Fibroblast of lung (primary cell): ENCODE measurements around the gene CMTR1. TPM values are rescaled to one million over a fixed set of nuclear protein-coding genes. Genes with fewer than 3 reads are reported as not detected.

ENCODE experiments used
- DNase-seq, 2 donors: peaks; one replicate each; pipeline versions ENCODE4 v3.0.0 to v3.0.0-alpha.2; 2010; ENCODE audit warnings: low read depth in 2 of 2
- H2AFZ ChIP-seq: 2 replicates; pipeline ENCODE4 v1.5.1; 2012; ENCODE audit warnings: low read length, control low read depth, inconsistent platforms
- H3K27ac ChIP-seq: 2 replicates; pipeline ENCODE4 v1.5.1; 2011; ENCODE audit warnings: low read length, control low read depth; ENCODE audit not compliant: insufficient read depth
- H3K27me3 ChIP-seq: 2 replicates; pipeline ENCODE4 v1.5.1; 2011; ENCODE audit warnings: mild to moderate bottlenecking, low read length; ENCODE audit not compliant: control insufficient read depth, insufficient read depth
- H3K36me3 ChIP-seq: 2 replicates; pipeline ENCODE4 v1.5.1; 2011; ENCODE audit warnings: low read length; ENCODE audit not compliant: control insufficient read depth, insufficient read depth
- H3K4me1 ChIP-seq: 2 replicates; pipeline ENCODE4 v1.5.1; 2011; ENCODE audit warnings: low read length; ENCODE audit not compliant: control insufficient read depth, insufficient read depth; ENCODE audit errors: extremely low read depth
- H3K4me2 ChIP-seq: 2 replicates; pipeline ENCODE4 v1.5.1; 2011; ENCODE audit warnings: low read length, control low read depth; ENCODE audit not compliant: insufficient read depth; ENCODE audit errors: extremely low read depth
- H3K4me3 ChIP-seq, 4 experiments: fragments of 200-600 bp in 1 of 4; sonication (generic) in 1 of 4; replicated peaks in 1 of 4; 2 replicates each; pipeline ENCODE4 v1.5.1; 2011 to 2016; ENCODE audit warnings: low read length in 4 of 4, low read depth in 3 of 4, mild to moderate bottlenecking in 3 of 4, control low read depth in 2 of 4, inconsistent platforms in 1 of 4, mixed read lengths in 1 of 4; ENCODE audit not compliant: insufficient read depth in 1 of 4; ENCODE audit errors: control extremely low read depth in 1 of 4
- H3K79me2 ChIP-seq: 2 replicates; pipeline ENCODE4 v1.5.1; 2012; ENCODE audit warnings: mild to moderate bottlenecking, low read length, inconsistent platforms; ENCODE audit not compliant: control insufficient read depth, insufficient read depth
- H3K9ac ChIP-seq: 2 replicates; pipeline ENCODE4 v1.5.1; 2011; ENCODE audit warnings: mild to moderate bottlenecking, low read length, control low read depth; ENCODE audit not compliant: insufficient read depth
- H3K9me3 ChIP-seq: 2 replicates; pipeline ENCODE4 v1.5.1; 2012; ENCODE audit warnings: low read depth, low read length; ENCODE audit not compliant: control insufficient read depth, insufficient read depth
- H4K20me1 ChIP-seq: 2 replicates; pipeline ENCODE4 v1.5.1; 2011; ENCODE audit warnings: low read length; ENCODE audit not compliant: control insufficient read depth, insufficient read depth; ENCODE audit errors: extremely low read depth
- EZH2 ChIP-seq: IDR thresholded peaks from 2 replicates; pipeline ENCODE4 v1.5.1; 2012; ENCODE audit warnings: low read length, control low read depth, mild to moderate bottlenecking; ENCODE audit errors: missing control alignments
- polyA plus RNA-seq, 2 donors: library from polyadenylated mRNA; depleted of rRNA in 1 of 2; stranded (reverse) in 1 of 2; unstranded in 1 of 2; fragments of >200 nt; gene quantifications; 2 replicates each; pipeline ENCODE4 v1.2.1, GENCODE V29; 2011 to 2012; ENCODE audit warnings: missing spikeins in 1 of 2
- total RNA-seq: library from RNA; depleted of rRNA; stranded (reverse); fragments of >200 nt; gene quantifications from 2 replicates; pipeline ENCODE4 v1.2.1, GENCODE V29; 2014
- TF ChIP-seq, protein P1 (sequence below), 2 donors: IDR thresholded peaks in 1 of 2; conservative IDR thresholded peaks in 1 of 2; 1 replicate in 1 of 2; 2 replicates in 1 of 2; pipeline ENCODE4 v1.5.1; 2011 to 2012; ENCODE audit warnings: low read length in 2 of 2, control low read depth in 1 of 2, inconsistent platforms in 1 of 2, low read depth in 1 of 2, mild to moderate bottlenecking in 1 of 2

The CMTR1 gene
- total and polyA plus RNA-seq, 2 donors (not counting 1 experiment from before 2014, with no cell fraction given), result 27.0 to 44.8 TPM

DNA sequence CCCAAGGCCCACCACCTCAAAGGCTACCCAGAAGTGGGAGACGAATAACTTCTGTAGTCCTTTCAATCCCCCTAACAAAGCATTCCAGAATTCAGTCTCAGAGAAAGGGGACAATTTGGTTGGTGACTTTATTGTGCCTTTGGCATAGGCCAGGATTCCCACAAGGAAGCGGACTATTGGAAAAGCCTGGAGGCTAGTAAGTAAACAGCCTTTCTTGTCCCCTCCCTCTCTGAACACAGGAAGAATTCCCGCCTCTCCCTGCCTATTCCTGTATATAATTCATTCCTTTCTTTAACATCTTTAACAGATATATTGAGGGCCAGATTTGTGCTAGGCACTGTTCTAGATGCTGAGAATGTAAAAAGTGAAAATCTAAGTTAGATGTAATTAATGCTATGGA, 43.2 kb upstream of the CMTR1 start:
- Histone ChIP-seq H2AFZ (no peak overlapping the region), H4K20me1 (no peaks in the 10 kb centered on the region), H3K36me3 (peaks cover 5% of the 10 kb centered on the region), H3K79me2 (no peaks in the 10 kb centered on the region), H3K4me3 (no peak overlapping the region), H3K9me3 (no peaks in the 10 kb centered on the region), H3K27me3 (no peaks in the 10 kb centered on the region), H3K4me2 (no peak overlapping the region), H3K4me1 (no peaks in the 10 kb centered on the region), H3K9ac (no peak overlapping the region), H3K27ac (no peak overlapping the region)
- TF ChIP-seq EZH2, result no peak
- TF ChIP-seq, protein P1, sequence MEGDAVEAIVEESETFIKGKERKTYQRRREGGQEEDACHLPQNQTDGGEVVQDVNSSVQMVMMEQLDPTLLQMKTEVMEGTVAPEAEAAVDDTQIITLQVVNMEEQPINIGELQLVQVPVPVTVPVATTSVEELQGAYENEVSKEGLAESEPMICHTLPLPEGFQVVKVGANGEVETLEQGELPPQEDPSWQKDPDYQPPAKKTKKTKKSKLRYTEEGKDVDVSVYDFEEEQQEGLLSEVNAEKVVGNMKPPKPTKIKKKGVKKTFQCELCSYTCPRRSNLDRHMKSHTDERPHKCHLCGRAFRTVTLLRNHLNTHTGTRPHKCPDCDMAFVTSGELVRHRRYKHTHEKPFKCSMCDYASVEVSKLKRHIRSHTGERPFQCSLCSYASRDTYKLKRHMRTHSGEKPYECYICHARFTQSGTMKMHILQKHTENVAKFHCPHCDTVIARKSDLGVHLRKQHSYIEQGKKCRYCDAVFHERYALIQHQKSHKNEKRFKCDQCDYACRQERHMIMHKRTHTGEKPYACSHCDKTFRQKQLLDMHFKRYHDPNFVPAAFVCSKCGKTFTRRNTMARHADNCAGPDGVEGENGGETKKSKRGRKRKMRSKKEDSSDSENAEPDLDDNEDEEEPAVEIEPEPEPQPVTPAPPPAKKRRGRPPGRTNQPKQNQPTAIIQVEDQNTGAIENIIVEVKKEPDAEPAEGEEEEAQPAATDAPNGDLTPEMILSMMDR (conservative IDR thresholded peaks at IDR 0.05 in 1 of 2, IDR thresholded peaks at IDR 0.05 in 1 of 2; ENCODE audit: low read depth in 1 of 2, low read length in 2 of 2), result no peak
- DNase-seq, result no peak

DNA sequence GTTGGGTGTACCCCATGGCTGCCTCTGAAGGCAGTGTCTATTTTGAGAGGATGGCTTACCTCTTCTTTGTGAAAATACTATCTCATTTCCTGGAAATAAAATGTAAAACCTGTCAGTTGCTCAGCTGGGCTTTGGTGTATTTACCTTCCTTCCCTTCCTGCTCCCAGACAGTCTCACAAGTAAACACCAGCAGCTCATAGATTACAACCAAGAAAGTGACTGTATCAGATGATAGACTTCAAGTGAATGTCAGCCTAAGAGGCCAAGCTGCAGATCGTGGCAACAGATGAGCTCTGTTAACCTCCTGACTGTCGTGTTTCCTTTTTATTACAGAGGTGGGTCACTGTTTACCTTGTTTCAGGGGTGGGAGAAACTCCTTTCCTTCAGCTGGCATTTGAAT, 41.9 kb upstream of the CMTR1 start:
- Histone ChIP-seq H3K4me3 (no peak overlapping the region), H3K79me2 (no peaks in the 10 kb centered on the region), H4K20me1 (no peaks in the 10 kb centered on the region), H3K9ac (no peak overlapping the region), H3K4me2 (no peak overlapping the region), H3K27ac (no peak overlapping the region), H3K27me3 (no peaks in the 10 kb centered on the region), H3K36me3 (peaks cover 5% of the 10 kb centered on the region), H2AFZ (no peak overlapping the region), H3K4me1 (no peaks in the 10 kb centered on the region), H3K9me3 (no peaks in the 10 kb centered on the region)
- no peak for DNase-seq
- TF ChIP-seq, protein P1 (conservative IDR thresholded peaks at IDR 0.05 in 1 of 2, IDR thresholded peaks at IDR 0.05 in 1 of 2; ENCODE audit: low read depth in 1 of 2, low read length in 2 of 2), result no peak
- TF ChIP-seq EZH2, result no peak

DNA sequence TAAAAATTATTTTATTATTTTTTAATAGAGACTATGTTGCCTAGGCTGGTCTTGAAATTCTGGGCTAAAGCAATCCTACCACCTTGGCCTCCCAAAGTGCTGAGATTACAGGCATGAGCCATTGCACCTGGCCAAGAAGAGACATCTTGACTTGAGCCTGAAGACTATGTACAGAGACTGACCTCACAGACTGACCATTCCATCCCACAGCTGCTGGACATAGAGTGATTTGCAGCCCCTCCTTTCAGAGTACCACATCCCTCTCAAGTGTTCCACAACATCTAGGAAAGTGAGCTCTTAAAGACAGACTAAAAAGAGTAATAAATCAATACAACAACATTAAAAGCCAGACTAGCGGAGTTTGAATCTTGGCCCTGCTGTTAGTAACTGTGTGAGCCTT, 40.2 kb upstream of the CMTR1 start:
- Histone ChIP-seq H3K36me3 (peaks cover 4% of the 10 kb centered on the region), H4K20me1 (no peaks in the 10 kb centered on the region), H3K4me3 (no peak overlapping the region), H3K9me3 (no peaks in the 10 kb centered on the region), H3K9ac (no peak overlapping the region), H3K79me2 (no peaks in the 10 kb centered on the region), H2AFZ (no peak overlapping the region), H3K4me2 (no peak overlapping the region), H3K27me3 (no peaks in the 10 kb centered on the region), H3K27ac (no peak overlapping the region), H3K4me1 (no peaks in the 10 kb centered on the region)
- TF ChIP-seq EZH2, result no peak
- TF ChIP-seq, protein P1 (conservative IDR thresholded peaks at IDR 0.05 in 1 of 2, IDR thresholded peaks at IDR 0.05 in 1 of 2; ENCODE audit: low read depth in 1 of 2, low read length in 2 of 2), result no peak
- no peak for DNase-seq
